Endothelial cell of umbilical vein (primary cell): ENCODE data around the gene HIRA. TPM values are rescaled to one million over a fixed set of nuclear protein-coding genes. Genes with fewer than 3 reads are reported as not detected.

ENCODE experiments used
- BruUV-seq: library from RNA; stranded (reverse); fragments of 400-500 nt; replicated peaks from 2 replicates; lab custom pipeline; 2021; lab: Mats Ljungman, UMichigan
- CTCF ChIA-PET: fragments of 300-600, 350-600 bp; sonication (Branson Sonifier 250); formaldehyde crosslinking; loops from one replicate; lab custom pipeline; 2021; ENCODE audit warnings: antibody characterized with exemption, inconsistent platforms; lab: Charles Lee
- POLR2A ChIA-PET: fragments of 300-600, 350-600 bp; sonication (Branson Sonifier 250); formaldehyde crosslinking; loops from one replicate; lab custom pipeline; 2021; ENCODE audit warnings: antibody characterized with exemption, inconsistent platforms; lab: Charles Lee
- DNase-seq: peaks from one replicate; pipeline ENCODE4 v3.0.0-alpha.2; 2011; ENCODE audit warnings: low read depth, low spot score
- FAIRE-seq: peaks from 2 replicates; lab custom pipeline; 2011; peaks lifted over from hg19 to GRCh38; lab: Jason Lieb, UNC
- H2AFZ ChIP-seq: 2 replicates; pipeline ENCODE4 v1.6.0; 2012; ENCODE audit warnings: low read depth, low read length, control low read depth, inconsistent platforms
- H3K27ac ChIP-seq: 2 replicates; pipeline ENCODE4 v1.5.1; 2011; ENCODE audit warnings: low read depth, mild to moderate bottlenecking, control low read depth, low read length, moderate library complexity; ENCODE audit not compliant: insufficient read depth
- H3K27me3 ChIP-seq, 2 experiments: 2 replicates each; pipeline versions ENCODE4 v1.6.0 to v1.6.1; 2011; ENCODE audit warnings: low read length in 2 of 2, mixed read lengths in 1 of 2; ENCODE audit not compliant: control insufficient read depth in 2 of 2, insufficient read depth in 2 of 2
- H3K36me3 ChIP-seq, 2 experiments: 2 replicates in 1 of 2; 3 replicates in 1 of 2; pipeline ENCODE4 v1.5.1; 2011; ENCODE audit warnings: low read length in 2 of 2, mild to moderate bottlenecking in 1 of 2, moderate library complexity in 1 of 2; ENCODE audit not compliant: control insufficient read depth in 2 of 2, insufficient read depth in 2 of 2; ENCODE audit errors: extremely low read depth in 1 of 2
- H3K4me1 ChIP-seq: 3 replicates; pipeline ENCODE4 v1.5.1; 2011; ENCODE audit warnings: mild to moderate bottlenecking, low read length; ENCODE audit not compliant: control insufficient read depth, insufficient read depth; ENCODE audit errors: extremely low read depth
- H3K4me2 ChIP-seq: 2 replicates; pipeline ENCODE4 v1.6.1; 2011; ENCODE audit warnings: low read length, control low read depth, mixed read lengths; ENCODE audit not compliant: insufficient read depth
- H3K4me3 ChIP-seq, 3 experiments: fragments of 200-600 bp in 1 of 3; sonication (generic), shearing (Covaris generic) in 1 of 3; replicated peaks in 1 of 3; 2 replicates each; pipeline ENCODE4 v1.5.1; 2011 to 2016; ENCODE audit warnings: control low read depth in 3 of 3, low read length in 3 of 3, mild to moderate bottlenecking in 2 of 3, inconsistent platforms in 1 of 3, low read depth in 1 of 3, moderate library complexity in 1 of 3; ENCODE audit not compliant: insufficient read depth in 1 of 3
- H3K79me2 ChIP-seq: 2 replicates; pipeline ENCODE4 v1.6.0; 2012; ENCODE audit warnings: low read length, inconsistent platforms; ENCODE audit not compliant: control insufficient read depth, insufficient read depth
- H3K9ac ChIP-seq: replicated peaks from 2 replicates; pipeline ENCODE3; 2011; ENCODE audit warnings: low read length, control low read depth; ENCODE audit not compliant: insufficient read depth; ENCODE audit errors: extremely low read depth
- H3K9me1 ChIP-seq: replicated peaks from 3 replicates; pipeline ENCODE4 v1.6.0; 2011; ENCODE audit warnings: mild to moderate bottlenecking, low read length; ENCODE audit not compliant: control insufficient read depth, insufficient read depth; ENCODE audit errors: extremely low read depth
- H3K9me3 ChIP-seq: replicated peaks from 2 replicates; pipeline ENCODE4 v1.5.1; 2012; ENCODE audit warnings: low read length, inconsistent platforms; ENCODE audit not compliant: control insufficient read depth, insufficient read depth
- H4K20me1 ChIP-seq: replicated peaks from 2 replicates; pipeline ENCODE3; 2011; ENCODE audit warnings: mild to moderate bottlenecking, low read length; ENCODE audit not compliant: control insufficient read depth, insufficient read depth; ENCODE audit errors: extremely low read depth
- EZH2 ChIP-seq: IDR thresholded peaks from 2 replicates; pipeline ENCODE4 v1.6.1; 2012; ENCODE audit warnings: borderline replicate concordance, low read depth, mild to moderate bottlenecking, moderate library complexity, low read length, inconsistent platforms; ENCODE audit not compliant: severe bottlenecking
- FOS ChIP-seq: IDR thresholded peaks from 2 replicates; pipeline ENCODE4 v1.6.1; 2011; ENCODE audit warnings: mild to moderate bottlenecking, low read length, moderate library complexity, borderline replicate concordance; ENCODE audit not compliant: insufficient read depth
- GATA2 ChIP-seq: IDR thresholded peaks from 2 replicates; pipeline ENCODE4 v1.7.0; 2011; ENCODE audit warnings: low read depth, mild to moderate bottlenecking, moderate library complexity, mixed read lengths, low read length; ENCODE audit not compliant: insufficient read length, insufficient read depth
- JUN ChIP-seq: IDR thresholded peaks from 2 replicates; pipeline ENCODE4 v1.6.1; 2011; ENCODE audit warnings: borderline replicate concordance, low read depth; ENCODE audit not compliant: insufficient read length, insufficient read depth
- MYC ChIP-seq: IDR thresholded peaks from one replicate; pipeline ENCODE4 v1.6.1; 2011; ENCODE audit warnings: mild to moderate bottlenecking, low read depth, low read length
- dilution Hi-C: fragments of 300-500 bp; cut with MboI; formaldehyde crosslinking; loops from one replicate; pipeline ENCODE4 v1.15.0; 2019; ENCODE audit warnings: low sequenced_read_pairs; ENCODE audit not compliant: extremely low pct_ligation_motif_present
- intact Hi-C: fragments of 100-400 bp; cut with micrococcal nuclease; formaldehyde crosslinking; loops from one replicate; pipeline ENCODE4 v1.10.0; 2022
- polyA plus RNA-seq, 4 experiments: library from polyadenylated mRNA; depleted of rRNA in 3 of 4; stranded (reverse) in 3 of 4; unstranded in 1 of 4; fragments of >200 nt; gene quantifications; 2 replicates each; pipeline versions ENCODE4 v1.2.1 to v1.2.3, GENCODE V29; 2011 to 2012; ENCODE audit warnings: missing spikeins in 1 of 4
- total RNA-seq: library from RNA; stranded (reverse); gene quantifications from 2 replicates; pipeline ENCODE4 v1.2.3, GENCODE V29; 2021
- TF ChIP-seq, protein P1 (sequence below), 2 donors: IDR thresholded peaks; 1 replicate in 1 of 2; 2 replicates in 1 of 2; pipeline ENCODE4 v1.5.1; 2011; ENCODE audit warnings: low read length in 2 of 2, mild to moderate bottlenecking in 2 of 2, moderate library complexity in 2 of 2, control low read depth in 1 of 2, inconsistent platforms in 1 of 2, low read depth in 1 of 2; ENCODE audit not compliant: insufficient read depth in 1 of 2; ENCODE audit errors: extremely low read depth in 1 of 2
- TF ChIP-seq, protein P2 (sequence below): IDR thresholded peaks from 2 replicates; pipeline ENCODE4 v1.6.1; 2011; ENCODE audit not compliant: insufficient read depth, insufficient read length

HIRA gene
- total and polyA plus RNA-seq, 2 donors (not counting 3 experiments of a cell fraction or from before 2014, with no cell fraction given): 17.3 to 27.7 TPM

DNA sequence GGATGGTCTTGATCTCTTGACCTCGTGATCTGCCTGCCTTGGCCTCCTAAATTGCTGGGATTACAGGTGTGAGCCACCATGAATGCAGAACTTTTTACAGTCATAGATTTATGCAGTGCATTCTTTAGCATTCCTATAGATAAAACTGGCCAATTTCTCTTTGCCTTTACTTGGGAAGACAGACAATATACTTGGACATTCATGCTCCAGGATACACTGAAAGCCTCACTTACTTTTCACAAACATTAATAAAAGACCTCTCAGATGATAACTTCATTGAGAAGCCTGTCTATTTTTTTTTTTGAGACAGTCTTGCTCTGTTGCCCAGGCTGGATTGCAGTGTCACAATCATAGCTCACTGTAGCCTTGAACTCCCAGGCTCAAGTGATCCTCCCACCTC is 127.7 kb downstream of the HIRA start:
- H3K36me3 ChIP-seq: no peaks in the 10 kb centered on the region
- no peak overlapping the region for H3K4me2 ChIP-seq
- H3K4me1 ChIP-seq: no peaks in the 10 kb centered on the region
- H3K27ac ChIP-seq: no peak overlapping the region
- BruUV-seq: no TSS peak
- ChIA-PET CTCF (no interaction called here), POLR2A (no interaction called here)
- no peaks in the 10 kb centered on the region for H3K9me3 ChIP-seq
- H4K20me1 ChIP-seq: no peaks in the 10 kb centered on the region
- intact Hi-C loops (no loop called here), dilution Hi-C loops (no loop called here)
- H3K4me3 ChIP-seq: no peak overlapping the region
- H3K79me2 ChIP-seq: no peaks in the 10 kb centered on the region
- H2AFZ ChIP-seq: no peak overlapping the region
- no peak for TF ChIP-seq GATA2
- TF ChIP-seq, protein P1, sequence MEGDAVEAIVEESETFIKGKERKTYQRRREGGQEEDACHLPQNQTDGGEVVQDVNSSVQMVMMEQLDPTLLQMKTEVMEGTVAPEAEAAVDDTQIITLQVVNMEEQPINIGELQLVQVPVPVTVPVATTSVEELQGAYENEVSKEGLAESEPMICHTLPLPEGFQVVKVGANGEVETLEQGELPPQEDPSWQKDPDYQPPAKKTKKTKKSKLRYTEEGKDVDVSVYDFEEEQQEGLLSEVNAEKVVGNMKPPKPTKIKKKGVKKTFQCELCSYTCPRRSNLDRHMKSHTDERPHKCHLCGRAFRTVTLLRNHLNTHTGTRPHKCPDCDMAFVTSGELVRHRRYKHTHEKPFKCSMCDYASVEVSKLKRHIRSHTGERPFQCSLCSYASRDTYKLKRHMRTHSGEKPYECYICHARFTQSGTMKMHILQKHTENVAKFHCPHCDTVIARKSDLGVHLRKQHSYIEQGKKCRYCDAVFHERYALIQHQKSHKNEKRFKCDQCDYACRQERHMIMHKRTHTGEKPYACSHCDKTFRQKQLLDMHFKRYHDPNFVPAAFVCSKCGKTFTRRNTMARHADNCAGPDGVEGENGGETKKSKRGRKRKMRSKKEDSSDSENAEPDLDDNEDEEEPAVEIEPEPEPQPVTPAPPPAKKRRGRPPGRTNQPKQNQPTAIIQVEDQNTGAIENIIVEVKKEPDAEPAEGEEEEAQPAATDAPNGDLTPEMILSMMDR (IDR thresholded peaks at IDR 0.05; ENCODE audit: extremely low read depth in 1 of 2, insufficient read depth in 1 of 2, low read depth in 1 of 2, low read length in 2 of 2): no peak
- no peak for TF ChIP-seq JUN
- TF ChIP-seq FOS: no peak
- no peak for TF ChIP-seq EZH2
- no peak for TF ChIP-seq MYC
- TF ChIP-seq, protein P2, sequence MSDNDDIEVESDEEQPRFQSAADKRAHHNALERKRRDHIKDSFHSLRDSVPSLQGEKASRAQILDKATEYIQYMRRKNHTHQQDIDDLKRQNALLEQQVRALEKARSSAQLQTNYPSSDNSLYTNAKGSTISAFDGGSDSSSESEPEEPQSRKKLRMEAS: no peak
- H3K9ac ChIP-seq: no peak overlapping the region
- FAIRE-seq: no peak
- peaks cover 0 to 2% of the 10 kb centered on the region in 2 experiments for H3K27me3 ChIP-seq
- no peak for DNase-seq
- H3K9me1 ChIP-seq: no peaks in the 10 kb centered on the region
